ENCODE results near the gene RASGEF1B.
A peak's percentile ranks its signal among the peaks of the same experiment; 100 is the strongest.

Gene RASGEF1B

DNA sequence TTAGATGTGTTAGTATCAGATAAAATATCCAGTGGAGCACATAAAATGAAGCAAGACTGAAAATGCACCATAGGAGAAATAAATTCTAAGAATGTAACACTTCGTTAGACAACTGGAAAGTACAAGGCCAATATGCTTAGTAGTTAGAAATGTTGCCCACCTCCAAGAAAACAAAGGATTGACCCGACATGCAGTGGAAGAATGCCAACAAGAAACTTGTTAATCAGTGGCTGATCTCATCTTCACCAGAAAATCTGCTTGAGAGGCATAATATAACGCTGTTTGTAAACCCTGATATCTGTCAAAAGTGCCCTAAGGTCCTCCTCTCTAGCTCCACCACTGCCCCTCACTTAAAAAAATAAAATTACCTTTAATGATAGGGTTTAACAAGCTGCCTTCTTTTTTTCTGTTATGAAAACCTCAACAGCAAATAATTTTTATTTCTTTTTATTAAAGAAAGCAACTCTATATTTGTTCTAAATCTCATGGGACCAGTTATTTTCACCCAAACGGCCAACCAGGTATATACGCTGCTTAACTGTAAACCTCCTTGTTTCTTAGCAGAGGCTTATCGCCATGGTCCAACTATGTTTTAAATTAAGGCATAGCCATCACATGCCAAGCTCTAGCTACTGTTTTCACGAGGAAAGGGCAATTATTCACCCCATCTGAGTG, 1.8 kb downstream of the RASGEF1B start:
- no peaks in the 10 kb centered on the region for H3K36me3 ChIP-seq (ENCODE audit: control insufficient read depth in 4 of 4, insufficient read depth in 4 of 4, low read length in 3 of 4)
- CTCF ChIA-PET = interaction anchor here (0.8 to 4.2 kb wide), 26 partner anchors 10 to 732 kb away, joined by 3 to 19 read pairs (median 4); no protein-coding TSS in a partner anchor
- H3K9me3 ChIP-seq (ENCODE audit: control extremely low read depth in 1 of 5, control insufficient read depth in 4 of 5, insufficient read depth in 2 of 5, low read depth in 1 of 5, low read length in 4 of 5) = peaks cover 0 to 8% (median 0%) of the 10 kb centered on the region in 5 experiments
- no peaks in the 10 kb centered on the region for H3K27me3 ChIP-seq (replicated peaks in 2 of 5; ENCODE audit: control insufficient read depth in 4 of 5, insufficient read depth in 5 of 5, low read length in 4 of 5)
- POLR2A ChIA-PET = interaction anchor here (1.7 kb wide), 1 partner anchor 12 kb away, joined by 3 read pairs; no protein-coding TSS in a partner anchor
- H3K4me1 ChIP-seq (ENCODE audit: control extremely low read depth in 1 of 4, control insufficient read depth in 4 of 4, insufficient read depth in 4 of 4, low read length in 3 of 4) = peaks cover 26 to 46% (median 29%) of the 10 kb centered on the region in 4 experiments
- WGBS (ENCODE audit: insufficient coverage) = 18% methylated on average over 7 of the region's 7 CpGs
- no peak for DNase-seq
- peak overlapping the region in 6 of 7 experiments; percentile 75 to 97 (median 92) for H3K4me3 ChIP-seq (ENCODE audit: control insufficient read depth in 1 of 7, extremely low read depth in 1 of 7, insufficient read depth in 4 of 7, low read depth in 2 of 7, low read length in 6 of 7)
- H3K27ac ChIP-seq (ENCODE audit: insufficient read depth in 1 of 2, low read depth in 1 of 2, low read length in 2 of 2, poor library complexity in 1 of 2, severe bottlenecking in 2 of 2) = peak overlapping the region; percentile 55 to 94

DNA sequence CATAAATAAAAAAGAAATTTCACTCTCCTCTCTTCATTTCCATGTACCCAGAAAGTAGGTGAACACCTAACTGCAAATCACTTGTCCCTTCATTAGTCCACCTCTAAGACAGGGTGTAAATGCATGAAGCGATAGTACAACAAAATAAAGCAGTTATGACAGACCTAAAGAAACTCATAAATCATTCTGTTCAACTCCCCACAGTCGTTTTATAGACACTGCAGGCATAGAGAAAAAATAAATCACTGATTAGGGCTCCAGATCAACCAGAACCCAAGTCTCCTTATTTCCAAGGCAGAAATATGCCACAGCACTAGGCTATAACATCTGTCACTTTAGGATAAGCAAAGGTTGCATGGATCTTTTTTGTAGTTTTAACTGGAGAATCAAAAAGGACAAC, 3.0 kb downstream of the RASGEF1B start:
- 67% methylated on average over 2 of the region's 2 CpGs for WGBS (ENCODE audit: insufficient coverage)
- Histone ChIP-seq H3K36me3 (ENCODE audit: control insufficient read depth in 4 of 4, insufficient read depth in 4 of 4, low read length in 3 of 4) (no peaks in the 10 kb centered on the region), H3K9me3 (ENCODE audit: control extremely low read depth in 1 of 5, control insufficient read depth in 4 of 5, insufficient read depth in 2 of 5, low read depth in 1 of 5, low read length in 4 of 5) (peaks cover 0 to 3% (median 0%) of the 10 kb centered on the region in 5 experiments), H3K4me3 (ENCODE audit: control insufficient read depth in 1 of 7, extremely low read depth in 1 of 7, insufficient read depth in 4 of 7, low read depth in 2 of 7, low read length in 6 of 7) (peak overlapping the region in 1 of 7 experiments; percentile 50), H3K27ac (ENCODE audit: insufficient read depth in 1 of 2, low read depth in 1 of 2, low read length in 2 of 2, poor library complexity in 1 of 2, severe bottlenecking in 2 of 2) (no peak overlapping the region), H3K4me1 (ENCODE audit: control extremely low read depth in 1 of 4, control insufficient read depth in 4 of 4, insufficient read depth in 4 of 4, low read length in 3 of 4) (peaks cover 26 to 46% (median 29%) of the 10 kb centered on the region in 4 experiments), H3K27me3 (replicated peaks in 2 of 5; ENCODE audit: control insufficient read depth in 4 of 5, insufficient read depth in 5 of 5, low read length in 4 of 5) (no peaks in the 10 kb centered on the region)
- DNase-seq = peak in 1 of 3 donors; percentile 33
- CTCF ChIA-PET = interaction anchor here (1.3 to 3.0 kb wide), 6 partner anchors 9 to 450 kb away, joined by 3 to 13 read pairs (median 8); no protein-coding TSS in a partner anchor
- POLR2A ChIA-PET = no interaction called here

GRCh38 chr4:81467672-81467964, 4.1 kb downstream of the RASGEF1B start:
- Histone ChIP-seq H3K36me3 (ENCODE audit: control insufficient read depth in 4 of 4, insufficient read depth in 4 of 4, low read length in 3 of 4) (no peaks in the 10 kb centered on the region), H3K9me3 (ENCODE audit: control extremely low read depth in 1 of 5, control insufficient read depth in 4 of 5, insufficient read depth in 2 of 5, low read depth in 1 of 5, low read length in 4 of 5) (no peaks in the 10 kb centered on the region), H3K27ac (ENCODE audit: insufficient read depth in 1 of 2, low read depth in 1 of 2, low read length in 2 of 2, poor library complexity in 1 of 2, severe bottlenecking in 2 of 2) (no peak overlapping the region), H3K4me1 (ENCODE audit: control extremely low read depth in 1 of 4, control insufficient read depth in 4 of 4, insufficient read depth in 4 of 4, low read length in 3 of 4) (peaks cover 22 to 41% (median 24%) of the 10 kb centered on the region in 4 experiments), H3K4me3 (ENCODE audit: control insufficient read depth in 1 of 7, extremely low read depth in 1 of 7, insufficient read depth in 4 of 7, low read depth in 2 of 7, low read length in 6 of 7) (no peak overlapping the region), H3K27me3 (replicated peaks in 2 of 5; ENCODE audit: control insufficient read depth in 4 of 5, insufficient read depth in 5 of 5, low read length in 4 of 5) (no peaks in the 10 kb centered on the region)
- ChIA-PET POLR2A (interaction anchor here (0.8 kb wide), 1 partner anchor 45 kb away, joined by 3 read pairs; no protein-coding TSS in a partner anchor), CTCF (interaction anchor here (0.6 to 4.9 kb wide), 26 partner anchors 9 to 803 kb away, joined by 3 to 66 read pairs (median 4); no protein-coding TSS in a partner anchor)
- DNase-seq = no peak
- no CpG with 5 or more reads among the region's 1 CpG for WGBS (ENCODE audit: insufficient coverage)

- Histone ChIP-seq H3K4me3 (ENCODE audit: control insufficient read depth in 1 of 7, extremely low read depth in 1 of 7, insufficient read depth in 4 of 7, low read depth in 2 of 7, low read length in 6 of 7) (no peak overlapping the region), H3K4me1 (ENCODE audit: control extremely low read depth in 1 of 4, control insufficient read depth in 4 of 4, insufficient read depth in 4 of 4, low read length in 3 of 4) (peaks cover 18 to 35% (median 21%) of the 10 kb centered on the region in 4 experiments), H3K9me3 (ENCODE audit: control extremely low read depth in 1 of 5, control insufficient read depth in 4 of 5, insufficient read depth in 2 of 5, low read depth in 1 of 5, low read length in 4 of 5) (no peaks in the 10 kb centered on the region), H3K36me3 (ENCODE audit: control insufficient read depth in 4 of 4, insufficient read depth in 4 of 4, low read length in 3 of 4) (no peaks in the 10 kb centered on the region), H3K27me3 (replicated peaks in 2 of 5; ENCODE audit: control insufficient read depth in 4 of 5, insufficient read depth in 5 of 5, low read length in 4 of 5) (no peaks in the 10 kb centered on the region), H3K27ac (ENCODE audit: insufficient read depth in 1 of 2, low read depth in 1 of 2, low read length in 2 of 2, poor library complexity in 1 of 2, severe bottlenecking in 2 of 2) (no peak overlapping the region)
- DNase-seq = peak; percentile 75 to 89 (median 82)
- 0% methylated on average over 2 of the region's 5 CpGs for WGBS (ENCODE audit: insufficient coverage)
- CTCF ChIA-PET = interaction anchor here (0.6 to 4.9 kb wide), 31 partner anchors 8 to 804 kb away, joined by 3 to 66 read pairs (median 4); no protein-coding TSS in a partner anchor
- POLR2A ChIA-PET = interaction anchor here (0.8 kb wide), 1 partner anchor 46 kb away, joined by 3 read pairs; no protein-coding TSS in a partner anchor
Measured at GRCh38 chr4:81466841-81467671, 4.7 kb downstream of the RASGEF1B start.

- no peak overlapping the region for H3K27ac ChIP-seq (ENCODE audit: insufficient read depth in 1 of 2, low read depth in 1 of 2, low read length in 2 of 2, poor library complexity in 1 of 2, severe bottlenecking in 2 of 2)
- ChIA-PET CTCF (interaction anchor here (0.6 to 4.9 kb wide), 17 partner anchors 11 to 1208 kb away, joined by 3 to 66 read pairs (median 4); no protein-coding TSS in a partner anchor), POLR2A (interaction anchor here (1.0 kb wide), 1 partner anchor 200 kb away, joined by 3 read pairs; no protein-coding TSS in a partner anchor)
- H3K4me1 ChIP-seq (ENCODE audit: control extremely low read depth in 1 of 4, control insufficient read depth in 4 of 4, insufficient read depth in 4 of 4, low read length in 3 of 4) = peaks cover 11 to 28% (median 17%) of the 10 kb centered on the region in 4 experiments
- H3K4me3 ChIP-seq (ENCODE audit: control insufficient read depth in 1 of 7, extremely low read depth in 1 of 7, insufficient read depth in 4 of 7, low read depth in 2 of 7, low read length in 6 of 7) = no peak overlapping the region
- no peaks in the 10 kb centered on the region for H3K9me3 ChIP-seq (ENCODE audit: control extremely low read depth in 1 of 5, control insufficient read depth in 4 of 5, insufficient read depth in 2 of 5, low read depth in 1 of 5, low read length in 4 of 5)
- H3K27me3 ChIP-seq (replicated peaks in 2 of 5; ENCODE audit: control insufficient read depth in 4 of 5, insufficient read depth in 5 of 5, low read length in 4 of 5) = no peaks in the 10 kb centered on the region
- H3K36me3 ChIP-seq (ENCODE audit: control insufficient read depth in 4 of 4, insufficient read depth in 4 of 4, low read length in 3 of 4) = no peaks in the 10 kb centered on the region
- DNase-seq = no peak
- 98% methylated on average over 5 of the region's 8 CpGs for WGBS (ENCODE audit: insufficient coverage)
Measured at GRCh38 chr4:81465406-81466340, 6.0 kb downstream of the RASGEF1B start.

DNA sequence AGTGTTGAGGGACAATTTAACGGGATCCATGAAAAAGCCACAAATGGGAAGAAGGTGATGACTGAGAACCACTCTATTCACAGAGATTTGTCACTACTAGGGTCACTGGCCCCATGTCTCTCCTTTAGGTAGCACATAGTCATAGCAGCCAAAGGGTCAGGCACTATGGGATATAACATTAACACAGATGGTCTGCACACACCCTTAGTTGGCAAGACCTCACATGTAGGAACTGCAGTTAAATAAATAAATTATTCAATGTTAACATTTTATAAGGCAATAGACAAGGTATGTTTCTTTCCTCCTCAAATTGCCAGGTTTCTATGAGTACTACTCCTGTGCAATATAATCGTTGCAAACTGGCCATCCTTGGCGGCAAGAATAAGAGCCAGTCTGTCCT, 10.9 kb downstream of the RASGEF1B start:
- whole genome bisulfite sequencing (ENCODE audit: insufficient coverage) = 93% methylated on average over 2 of the region's 3 CpGs
- DNase-seq = no peak
- Histone ChIP-seq H3K9me3 (ENCODE audit: control extremely low read depth in 1 of 5, control insufficient read depth in 4 of 5, insufficient read depth in 2 of 5, low read depth in 1 of 5, low read length in 4 of 5) (no peaks in the 10 kb centered on the region), H3K27me3 (replicated peaks in 2 of 5; ENCODE audit: control insufficient read depth in 4 of 5, insufficient read depth in 5 of 5, low read length in 4 of 5) (no peaks in the 10 kb centered on the region), H3K4me3 (ENCODE audit: control insufficient read depth in 1 of 7, extremely low read depth in 1 of 7, insufficient read depth in 4 of 7, low read depth in 2 of 7, low read length in 6 of 7) (no peak overlapping the region), H3K4me1 (ENCODE audit: control extremely low read depth in 1 of 4, control insufficient read depth in 4 of 4, insufficient read depth in 4 of 4, low read length in 3 of 4) (peaks cover 0 to 9% (median 4%) of the 10 kb centered on the region in 4 experiments), H3K36me3 (ENCODE audit: control insufficient read depth in 4 of 4, insufficient read depth in 4 of 4, low read length in 3 of 4) (peaks cover 0 to 26% (median 8%) of the 10 kb centered on the region in 4 experiments), H3K27ac (ENCODE audit: insufficient read depth in 1 of 2, low read depth in 1 of 2, low read length in 2 of 2, poor library complexity in 1 of 2, severe bottlenecking in 2 of 2) (no peak overlapping the region)
- ChIA-PET POLR2A (no interaction called here), CTCF (interaction anchor here (0.9 kb wide), 1 partner anchor 384 kb away, joined by 3 read pairs; no protein-coding TSS in a partner anchor)

All from common myeloid progenitor, CD34-positive (primary cell).